ENCODE results near the gene THAP8.

DNA sequence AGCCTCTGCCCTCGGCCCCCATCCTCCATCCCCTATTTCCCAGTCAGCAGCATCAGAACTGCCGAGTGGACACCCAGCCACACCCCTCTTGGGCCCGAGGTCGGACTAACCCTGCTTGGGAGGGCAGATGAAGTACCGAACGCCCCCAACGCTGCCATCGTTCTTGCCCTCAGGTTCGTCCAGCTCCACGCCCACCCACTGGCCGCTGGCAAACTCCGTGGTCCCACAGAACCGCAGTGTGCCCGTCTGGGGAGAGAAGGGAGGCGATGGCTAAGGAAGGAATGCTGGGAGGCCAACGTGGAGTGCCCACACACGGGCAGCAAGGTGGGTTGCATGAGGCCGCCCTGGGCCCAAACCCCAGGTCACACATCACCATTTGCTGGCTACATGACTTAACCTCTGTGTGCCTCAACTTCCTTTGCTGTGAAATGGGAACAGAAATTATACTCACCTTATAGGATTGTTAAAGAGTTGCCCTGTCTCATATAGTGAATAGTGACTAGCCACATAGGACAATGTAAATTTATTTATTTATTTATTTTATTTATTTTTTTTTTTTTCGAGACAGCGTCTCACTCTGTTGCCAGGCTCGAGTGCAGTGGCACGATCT, 34.9 kb downstream of the THAP8 start:
- TF ChIP-seq, protein P1, sequence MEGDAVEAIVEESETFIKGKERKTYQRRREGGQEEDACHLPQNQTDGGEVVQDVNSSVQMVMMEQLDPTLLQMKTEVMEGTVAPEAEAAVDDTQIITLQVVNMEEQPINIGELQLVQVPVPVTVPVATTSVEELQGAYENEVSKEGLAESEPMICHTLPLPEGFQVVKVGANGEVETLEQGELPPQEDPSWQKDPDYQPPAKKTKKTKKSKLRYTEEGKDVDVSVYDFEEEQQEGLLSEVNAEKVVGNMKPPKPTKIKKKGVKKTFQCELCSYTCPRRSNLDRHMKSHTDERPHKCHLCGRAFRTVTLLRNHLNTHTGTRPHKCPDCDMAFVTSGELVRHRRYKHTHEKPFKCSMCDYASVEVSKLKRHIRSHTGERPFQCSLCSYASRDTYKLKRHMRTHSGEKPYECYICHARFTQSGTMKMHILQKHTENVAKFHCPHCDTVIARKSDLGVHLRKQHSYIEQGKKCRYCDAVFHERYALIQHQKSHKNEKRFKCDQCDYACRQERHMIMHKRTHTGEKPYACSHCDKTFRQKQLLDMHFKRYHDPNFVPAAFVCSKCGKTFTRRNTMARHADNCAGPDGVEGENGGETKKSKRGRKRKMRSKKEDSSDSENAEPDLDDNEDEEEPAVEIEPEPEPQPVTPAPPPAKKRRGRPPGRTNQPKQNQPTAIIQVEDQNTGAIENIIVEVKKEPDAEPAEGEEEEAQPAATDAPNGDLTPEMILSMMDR (IDR thresholded peaks at IDR 0.05; ENCODE audit: extremely low read depth in 1 of 2, insufficient read depth in 1 of 2, low read depth in 1 of 2, low read length in 2 of 2), result no peak
- TF ChIP-seq POLR2AphosphoS5 (IDR thresholded peaks at IDR 0.05; ENCODE audit: insufficient read depth, low read depth, low read length) (no peak), POLR2A (IDR thresholded peaks at IDR 0.05; ENCODE audit: low read depth, low read length) (no peak)
